Frontal cortex (tissue), 4 donors: ENCODE data around the gene CDX1. TPM values are rescaled to one million over a fixed set of nuclear protein-coding genes. Genes with fewer than 3 reads are reported as not detected.
A peak's percentile ranks its signal among the peaks of the same experiment; 100 is the strongest.

ENCODE experiments used
- DNase-seq, 2 donors: peaks; one replicate each; pipeline ENCODE4 v3.0.0; 2012; ENCODE audit warnings: low spot score in 2 of 2
- FAIRE-seq: peaks from 2 replicates; lab custom pipeline; 2012; peaks lifted over from hg19 to GRCh38; lab: Jason Lieb, UNC
- total RNA-seq: library from RNA; depleted of rRNA; stranded (reverse); fragments of >200 nt; gene quantifications from one replicate; pipeline ENCODE4 v1.2.3, GENCODE V29; 2014
- donor health status: control.
- donor health status: control.
- donor health status: control.

CDX1 gene
- total RNA-seq, 1 donor from 2014 or later, result not detected

- FAIRE-seq, result no peak
- no peak for DNase-seq
Observed at GRCh38 chr5:150195736-150196485, 29.3 kb downstream of the CDX1 start.

DNA sequence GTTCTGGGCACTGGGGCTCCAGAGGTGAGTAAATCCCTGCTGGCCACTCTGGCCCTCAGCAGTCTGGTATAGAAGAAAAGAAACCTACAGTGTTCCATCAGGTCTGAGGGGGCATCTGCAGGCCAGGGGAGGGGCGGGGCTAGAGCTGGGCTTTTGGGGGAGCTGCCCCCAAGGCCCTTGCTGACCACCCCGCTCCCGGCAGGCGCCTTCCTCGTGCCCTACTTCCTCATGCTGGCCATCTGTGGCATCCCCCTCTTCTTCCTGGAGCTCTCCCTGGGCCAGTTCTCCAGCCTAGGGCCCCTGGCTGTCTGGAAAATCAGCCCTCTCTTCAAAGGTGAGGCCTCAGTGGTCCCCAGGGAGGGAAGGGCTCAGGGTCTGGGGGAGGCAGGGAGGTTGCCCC lies 29.9 kb downstream of the CDX1 start:
- FAIRE-seq, result no peak
- DNase-seq, result no peak

- no peak for FAIRE-seq
Observed at GRCh38 chr5:150196986-150197385, 30.4 kb downstream of the CDX1 start.

GRCh38 chr5:150197476-150197875 lies 30.9 kb downstream of the CDX1 start:
- no peak for DNase-seq
- no peak for FAIRE-seq

More at GRCh38 chr5:150196986-150197385, 30.4 kb downstream of the CDX1 start:
- no peak for DNase-seq

GRCh38 chr5:150202501-150202900 lies 35.9 kb downstream of the CDX1 start:
- FAIRE-seq (no peak), DNase-seq (no peak)

DNA sequence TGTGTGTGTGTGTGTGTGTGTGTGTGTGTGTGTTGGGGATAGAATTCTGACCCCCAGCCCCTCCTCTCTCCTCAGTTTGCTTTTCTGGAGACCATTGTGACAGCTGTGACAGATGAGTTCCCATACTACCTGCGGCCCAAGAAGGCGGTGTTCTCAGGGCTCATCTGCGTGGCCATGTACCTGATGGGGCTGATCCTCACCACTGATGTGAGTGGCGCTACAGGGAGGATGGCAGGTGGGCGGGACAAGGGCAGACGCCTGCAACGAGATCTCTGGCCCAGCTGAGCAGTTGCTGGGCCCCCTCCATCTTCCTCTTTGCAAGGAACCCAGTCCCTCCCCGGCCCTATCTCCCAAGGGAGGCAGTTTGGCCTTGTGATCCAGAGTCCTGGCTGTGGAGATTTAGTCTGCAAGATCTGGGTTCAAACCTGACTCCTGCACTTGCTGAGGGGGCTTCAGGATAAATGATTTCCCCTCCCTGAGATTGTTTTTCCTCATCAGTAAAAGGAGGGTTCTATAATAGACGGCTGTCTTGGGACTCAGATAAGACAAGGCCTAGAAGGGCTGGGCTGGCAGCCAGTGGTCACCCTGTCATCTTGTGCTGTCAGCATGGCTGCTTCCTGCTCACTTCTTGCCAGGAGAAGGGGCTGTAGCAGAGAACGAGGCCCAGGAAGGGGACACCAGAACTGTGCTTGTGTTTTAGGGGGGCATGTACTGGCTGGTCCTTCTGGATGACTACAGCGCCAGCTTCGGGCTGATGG lies 37.4 kb downstream of the CDX1 start:
- FAIRE-seq, result no peak
- DNase-seq, result no peak

- DNase-seq (no peak), FAIRE-seq (no peak)
Observed at GRCh38 chr5:150204590-150204960, 38.0 kb downstream of the CDX1 start.

- no peak for DNase-seq
- no peak for FAIRE-seq
Observed at GRCh38 chr5:150206098-150206778, 39.7 kb downstream of the CDX1 start.

GRCh38 chr5:150206779-150207115 lies 40.2 kb downstream of the CDX1 start:
- DNase-seq (no peak), FAIRE-seq (no peak)

- no peak for DNase-seq
- FAIRE-seq, result no peak
Observed at GRCh38 chr5:150208187-150209098, 41.9 kb downstream of the CDX1 start.

DNA sequence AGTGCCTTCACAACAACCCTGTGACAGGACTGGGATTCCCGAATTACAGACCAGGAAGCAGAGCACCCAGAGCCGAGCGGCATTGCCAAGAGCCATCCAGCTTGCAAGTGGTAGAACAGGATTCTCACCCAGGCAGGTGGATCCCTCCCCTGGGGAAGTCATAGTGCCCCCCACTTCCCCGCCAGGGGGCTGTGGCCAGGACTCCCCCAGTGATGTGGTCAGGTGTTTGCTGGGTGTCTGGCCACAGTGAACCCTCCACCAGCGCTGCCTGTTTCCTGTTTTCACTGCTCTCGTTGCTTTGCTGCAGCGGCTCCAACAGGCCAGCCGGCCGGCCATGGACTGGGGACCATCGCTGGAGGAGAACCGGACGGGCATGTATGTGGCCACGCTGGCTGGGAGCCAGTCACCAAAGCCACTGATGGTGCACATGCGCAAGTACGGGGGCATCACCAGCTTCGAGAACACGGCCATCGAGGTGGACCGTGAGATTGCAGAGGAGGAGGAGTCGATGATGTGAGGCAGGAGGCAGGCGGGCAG lies 42.6 kb downstream of the CDX1 start:
- FAIRE-seq, result no peak
- DNase-seq, result peak in 1 of 2 donors; percentile 49

GRCh38 chr5:150210644-150211043 lies 44.1 kb downstream of the CDX1 start:
- DNase-seq (no peak), FAIRE-seq (no peak)

- DNase-seq, result no peak
- FAIRE-seq, result no peak
Observed at GRCh38 chr5:150211156-150212030, 44.8 kb downstream of the CDX1 start.

GRCh38 chr5:150213530-150213929 lies 47.0 kb downstream of the CDX1 start:
- DNase-seq (no peak), FAIRE-seq (no peak)

DNA sequence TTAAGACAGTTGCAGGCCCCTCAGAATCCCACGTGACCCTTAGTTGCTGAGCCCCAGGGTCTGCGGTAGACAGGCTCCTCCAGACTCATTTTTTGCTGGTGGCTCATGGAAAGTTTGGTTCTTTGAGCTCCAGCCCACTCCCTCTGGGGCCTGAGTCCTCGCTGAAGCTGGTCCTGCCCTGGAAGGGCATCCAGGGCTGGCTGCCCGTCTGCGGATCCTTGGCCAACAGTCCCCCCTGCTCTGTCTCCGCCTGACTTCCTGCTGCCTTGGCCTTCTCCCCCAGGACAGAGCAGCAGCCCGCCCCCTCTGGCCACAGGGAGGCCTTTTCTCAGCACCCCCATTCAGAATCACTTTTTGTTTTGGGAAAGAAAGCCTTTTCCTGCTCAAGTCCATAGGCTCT lies 47.7 kb downstream of the CDX1 start:
- DNase-seq, result no peak
- FAIRE-seq, result no peak

DNA sequence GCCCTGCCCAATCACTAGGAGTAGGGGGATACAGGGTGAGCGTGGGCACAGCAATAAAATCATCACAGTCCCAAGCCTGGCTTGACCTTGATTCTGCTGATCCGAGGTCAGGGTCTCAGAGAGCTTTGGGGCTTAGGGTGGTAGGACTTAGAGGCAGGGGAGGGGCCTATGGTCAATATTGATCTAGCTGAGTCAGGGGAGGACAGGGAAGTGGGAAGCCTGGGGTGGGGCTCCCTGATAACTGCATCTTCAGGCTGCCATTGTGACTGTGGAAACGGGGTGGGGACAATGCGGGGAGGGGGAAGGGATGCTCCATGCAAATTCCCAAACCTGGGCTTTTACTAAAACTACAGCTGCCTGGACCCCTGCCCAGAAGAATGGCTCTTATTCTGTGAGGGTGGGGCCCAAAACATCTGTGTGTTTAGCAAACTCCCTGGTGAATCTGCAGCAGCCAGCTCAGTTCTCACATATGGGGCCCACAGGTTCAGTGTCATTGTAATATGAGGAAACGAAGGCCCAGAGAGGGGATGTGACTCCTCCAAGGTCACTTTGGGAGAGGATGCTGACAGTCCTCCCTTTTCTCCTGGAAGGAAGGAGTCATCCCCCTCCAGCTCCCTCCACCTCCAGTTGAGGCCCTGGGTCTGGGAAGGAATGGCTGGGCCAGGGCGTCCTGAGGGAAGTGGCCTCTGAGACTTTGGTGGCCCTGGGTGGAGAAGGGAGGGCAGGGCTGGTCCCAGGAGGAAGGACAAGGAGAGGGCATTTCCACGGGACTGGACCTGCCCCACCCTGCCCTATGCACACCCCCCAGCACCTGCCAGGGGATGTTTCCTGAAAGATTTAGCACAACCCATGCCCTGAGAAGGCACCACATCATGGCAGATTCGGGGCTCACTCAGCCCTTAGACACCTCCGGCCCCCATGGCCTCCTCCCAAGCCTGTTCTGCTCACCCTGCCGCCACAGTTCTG lies 49.7 kb downstream of the CDX1 start:
- FAIRE-seq, result no peak
- no peak for DNase-seq

- no peak for FAIRE-seq
- DNase-seq, result no peak
Observed at GRCh38 chr5:150217038-150217437, 50.5 kb downstream of the CDX1 start.
